Measurements from ENCODE around the gene PAFAH2. TPM values are rescaled to one million over a fixed set of nuclear protein-coding genes. Genes with fewer than 3 reads are reported as not detected.

PAFAH2 gene
- total and polyA plus RNA-seq, 11 donors: 5.8 to 18.6 (median 9.2) TPM

DNA sequence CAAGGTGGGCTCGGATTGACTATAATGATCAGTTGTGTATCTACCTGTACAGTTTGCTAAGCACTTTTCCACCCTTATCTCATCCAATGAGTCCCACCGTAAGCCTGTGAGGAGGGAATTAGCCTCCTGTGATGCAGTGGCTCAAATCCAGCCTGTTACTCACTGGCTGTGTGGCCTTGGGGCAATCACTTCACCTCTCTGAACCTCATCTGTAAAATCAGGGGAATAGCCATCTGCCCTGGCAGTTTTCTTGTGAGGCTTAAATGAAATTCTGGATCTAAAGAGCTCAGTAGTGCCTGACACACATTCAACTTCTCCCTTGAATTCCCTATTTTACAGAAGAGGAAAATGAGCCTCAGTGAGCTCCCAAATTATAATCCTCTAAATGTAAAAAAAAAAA, 16.3 kb upstream of the PAFAH2 start:
- H3K9me3 ChIP-seq: no peaks in the 10 kb centered on the region
- H3K4me1 ChIP-seq: peaks cover 0 to 35% (median 18%) of the 10 kb centered on the region in 12 donors
- ATAC-seq (no peak), DNase-seq (no peak)
- peaks cover 0 to 6% (median 0%) of the 10 kb centered on the region in 9 donors for H3K36me3 ChIP-seq
- no peak overlapping the region for H3K27ac ChIP-seq
- no peak overlapping the region for H3K4me3 ChIP-seq
- H3K27me3 ChIP-seq: no peaks in the 10 kb centered on the region
- WGBS, 4 donors: 93 to 100% (median 94%) methylated on average over 2 of the region's 2 CpGs
- intact Hi-C loops (cut with DNase I): no loop called here
- TF ChIP-seq, protein P1, sequence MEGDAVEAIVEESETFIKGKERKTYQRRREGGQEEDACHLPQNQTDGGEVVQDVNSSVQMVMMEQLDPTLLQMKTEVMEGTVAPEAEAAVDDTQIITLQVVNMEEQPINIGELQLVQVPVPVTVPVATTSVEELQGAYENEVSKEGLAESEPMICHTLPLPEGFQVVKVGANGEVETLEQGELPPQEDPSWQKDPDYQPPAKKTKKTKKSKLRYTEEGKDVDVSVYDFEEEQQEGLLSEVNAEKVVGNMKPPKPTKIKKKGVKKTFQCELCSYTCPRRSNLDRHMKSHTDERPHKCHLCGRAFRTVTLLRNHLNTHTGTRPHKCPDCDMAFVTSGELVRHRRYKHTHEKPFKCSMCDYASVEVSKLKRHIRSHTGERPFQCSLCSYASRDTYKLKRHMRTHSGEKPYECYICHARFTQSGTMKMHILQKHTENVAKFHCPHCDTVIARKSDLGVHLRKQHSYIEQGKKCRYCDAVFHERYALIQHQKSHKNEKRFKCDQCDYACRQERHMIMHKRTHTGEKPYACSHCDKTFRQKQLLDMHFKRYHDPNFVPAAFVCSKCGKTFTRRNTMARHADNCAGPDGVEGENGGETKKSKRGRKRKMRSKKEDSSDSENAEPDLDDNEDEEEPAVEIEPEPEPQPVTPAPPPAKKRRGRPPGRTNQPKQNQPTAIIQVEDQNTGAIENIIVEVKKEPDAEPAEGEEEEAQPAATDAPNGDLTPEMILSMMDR (IDR thresholded peaks at IDR 0.05): no peak
- TF ChIP-seq POLR2A (IDR thresholded peaks at IDR 0.05): no peak

DNA sequence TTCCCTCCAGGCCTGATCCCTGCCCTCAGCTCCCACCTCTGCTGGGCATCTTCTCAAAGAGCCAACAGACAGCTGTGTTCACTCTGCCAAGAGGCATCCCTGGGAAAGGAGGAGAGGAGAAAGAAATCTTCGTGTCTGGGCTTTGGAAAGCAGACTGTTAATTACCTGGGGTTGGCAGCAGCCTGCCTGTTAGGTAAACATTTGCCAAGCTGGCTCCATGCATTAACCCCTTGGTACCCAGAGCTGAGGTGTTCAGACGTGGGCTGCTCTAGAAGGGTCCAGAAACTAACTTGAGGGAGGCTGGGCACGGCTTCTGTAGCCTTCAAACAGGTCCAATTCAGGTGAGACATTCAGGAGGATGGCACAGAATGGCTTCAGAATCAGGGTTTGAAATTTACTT, 15.0 kb upstream of the PAFAH2 start:
- no peak overlapping the region for H3K4me3 ChIP-seq
- intact Hi-C loops (cut with DNase I): no loop called here
- 62 to 70% (median 68%) methylated on average over 3 of the region's 3 CpGs for WGBS, 4 donors
- peaks cover 0 to 32% (median 15%) of the 10 kb centered on the region in 12 donors for H3K4me1 ChIP-seq
- H3K9me3 ChIP-seq: no peaks in the 10 kb centered on the region
- no peak for DNase-seq
- H3K36me3 ChIP-seq: peaks cover 0 to 6% (median 0%) of the 10 kb centered on the region in 9 donors
- no peak overlapping the region for H3K27ac ChIP-seq
- ATAC-seq: no peak
- no peaks in the 10 kb centered on the region for H3K27me3 ChIP-seq
- TF ChIP-seq POLR2A (IDR thresholded peaks at IDR 0.05): no peak
- TF ChIP-seq, protein P1 (IDR thresholded peaks at IDR 0.05): no peak

DNA sequence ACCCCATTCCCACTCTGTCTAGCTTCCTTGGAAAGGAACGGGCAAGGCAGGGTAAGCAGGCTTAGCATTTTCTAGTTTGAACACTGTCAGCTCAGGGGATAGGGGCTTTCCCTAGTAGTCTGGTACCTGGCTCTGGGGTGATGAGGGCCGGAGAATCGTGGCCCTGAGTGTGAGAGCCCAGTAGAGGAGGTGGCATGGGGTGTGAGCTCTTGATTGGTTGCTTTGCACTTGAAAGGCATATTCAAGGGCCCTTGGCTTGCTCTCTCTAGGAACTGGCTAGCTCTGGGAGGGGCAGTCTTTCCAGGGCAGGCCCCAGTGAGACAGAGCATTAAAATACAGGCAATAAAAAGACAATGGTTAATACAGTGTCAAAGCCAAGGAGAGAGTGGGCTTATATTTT, 13.0 kb upstream of the PAFAH2 start:
- no peak for TF ChIP-seq POLR2A (IDR thresholded peaks at IDR 0.05)
- TF ChIP-seq, protein P1 (IDR thresholded peaks at IDR 0.05): no peak
- Histone ChIP-seq H3K27me3 (no peaks in the 10 kb centered on the region), H3K4me3 (no peak overlapping the region), H3K9me3 (no peaks in the 10 kb centered on the region), H3K36me3 (peaks cover 0 to 6% (median 0%) of the 10 kb centered on the region in 9 donors), H3K4me1 (peaks cover 0 to 15% (median 0%) of the 10 kb centered on the region in 12 donors), H3K27ac (no peak overlapping the region)
- ATAC-seq (no peak), DNase-seq (no peak)
- WGBS, 4 donors: 55 to 74% (median 67%) methylated on average over 3 of the region's 3 CpGs
- intact Hi-C loops (cut with DNase I): no loop called here

DNA sequence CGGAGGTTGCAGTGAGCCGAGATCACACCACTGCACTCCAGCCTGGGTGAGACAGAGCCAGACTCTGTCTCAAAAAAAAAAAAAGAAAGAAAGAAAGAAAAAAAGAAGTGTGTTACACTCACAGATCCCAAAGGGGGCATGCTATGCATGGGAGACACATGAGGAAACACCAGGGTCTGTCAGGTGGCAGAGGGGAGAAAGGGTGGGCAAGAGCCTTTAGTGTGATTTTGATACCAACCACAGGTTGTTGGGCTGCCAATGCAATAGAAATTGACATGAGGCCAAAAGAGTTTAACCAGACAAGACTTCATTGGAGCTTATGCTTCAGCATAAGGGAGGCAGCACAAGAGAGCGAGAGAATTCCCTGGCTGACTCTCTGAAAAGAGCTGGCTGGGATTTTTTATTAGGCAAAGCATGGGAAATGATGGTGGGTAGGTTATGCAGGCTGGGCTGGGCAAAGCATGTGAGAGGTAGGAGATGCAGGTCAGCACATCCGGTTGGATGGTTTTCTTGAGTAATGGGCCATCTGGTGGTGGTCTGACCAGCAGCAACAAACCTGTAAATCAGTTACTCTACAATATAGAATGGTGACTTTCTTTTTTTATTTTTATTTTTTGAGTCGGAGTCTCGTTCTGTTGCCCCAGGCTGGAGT, 12.1 kb upstream of the PAFAH2 start:
- intact Hi-C loops (cut with DNase I): no loop called here
- Histone ChIP-seq H3K4me3 (no peak overlapping the region), H3K27me3 (no peaks in the 10 kb centered on the region), H3K4me1 (peaks cover 0 to 5% (median 0%) of the 10 kb centered on the region in 12 donors), H3K27ac (no peak overlapping the region), H3K9me3 (no peaks in the 10 kb centered on the region), H3K36me3 (peaks cover 0 to 10% (median 0%) of the 10 kb centered on the region in 9 donors)
- 67 to 78% (median 71%) methylated on average over 6 of the region's 6 CpGs for WGBS, 4 donors
- TF ChIP-seq POLR2A (IDR thresholded peaks at IDR 0.05): no peak
- TF ChIP-seq, protein P1 (IDR thresholded peaks at IDR 0.05): peak in 1 of 12 donors; percentile 8
- DNase-seq (no peak), ATAC-seq (no peak)

All from heart left ventricle (tissue), 16 donors.